GM18520 (cell line): ENCODE data around the gene GALNT10.
A peak's percentile ranks its signal among the peaks of the same experiment; 100 is the strongest.

Source experiments
- ATAC-seq: cut with Tn5 transposase; IDR thresholded peaks from one replicate; pipeline ENCODE4 v1.9.1; 2021; ENCODE audit not compliant: unreplicated experiment

Gene GALNT10

GRCh38 chr5:154264549-154265196 lies 74.1 kb downstream of the GALNT10 start:
- no peak for ATAC-seq

- ATAC-seq: no peak
These were observed 74.8 kb downstream of the GALNT10 start for GRCh38 chr5:154265197-154265773.

DNA sequence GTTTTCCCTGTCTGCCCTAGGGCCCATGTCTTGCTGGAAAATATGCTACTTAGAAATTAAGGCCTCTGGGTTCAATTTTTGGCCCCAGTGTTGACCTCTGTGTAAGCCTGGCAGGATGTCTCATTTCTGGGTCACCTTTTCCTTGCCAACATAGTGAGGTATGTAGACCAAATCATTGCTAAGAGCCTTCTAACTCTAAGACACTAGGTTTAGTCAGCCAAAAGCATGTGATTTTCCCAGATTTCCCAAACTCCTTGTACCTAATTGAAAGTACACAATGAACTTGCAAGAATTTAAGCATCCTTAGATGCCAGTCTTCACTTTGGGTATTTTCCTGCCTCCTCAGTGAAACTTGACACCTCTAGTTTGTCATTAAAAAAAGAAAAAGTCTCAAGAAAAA lies 77.0 kb downstream of the GALNT10 start:
- ATAC-seq: no peak

- ATAC-seq: no peak
These were observed 77.5 kb downstream of the GALNT10 start for GRCh38 chr5:154268073-154268472.

GRCh38 chr5:154269414-154269813 lies 78.9 kb downstream of the GALNT10 start:
- no peak for ATAC-seq

GRCh38 chr5:154271466-154271865 lies 80.9 kb downstream of the GALNT10 start:
- ATAC-seq: no peak

DNA sequence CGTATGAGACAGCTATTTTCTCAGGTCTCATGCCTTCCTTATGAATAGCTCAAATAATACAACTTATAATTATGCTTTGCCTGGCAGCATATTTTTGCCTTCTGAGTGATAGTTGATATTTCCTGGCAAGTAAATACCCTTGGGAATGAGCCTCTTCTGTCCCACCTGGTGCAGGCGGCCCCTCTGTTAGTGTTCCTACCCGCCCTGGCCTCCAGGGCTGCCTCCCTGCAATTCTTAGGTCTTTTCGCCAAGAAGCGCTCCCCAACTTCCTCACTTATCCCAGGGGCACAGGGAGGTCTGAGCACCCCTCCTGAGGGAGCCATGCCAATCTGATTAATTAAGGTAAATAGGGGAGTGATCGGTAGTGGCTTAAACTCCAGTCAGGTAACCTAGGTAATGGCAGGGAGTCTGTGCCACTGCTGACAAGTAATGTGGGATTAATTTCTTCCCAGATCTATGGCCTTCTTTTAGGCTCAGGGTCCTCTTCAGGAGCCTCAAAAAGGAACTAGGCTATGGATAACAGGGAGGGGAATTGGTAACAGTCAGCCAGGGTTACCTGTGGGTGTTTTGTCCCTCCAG lies 81.5 kb downstream of the GALNT10 start:
- ATAC-seq: no peak

DNA sequence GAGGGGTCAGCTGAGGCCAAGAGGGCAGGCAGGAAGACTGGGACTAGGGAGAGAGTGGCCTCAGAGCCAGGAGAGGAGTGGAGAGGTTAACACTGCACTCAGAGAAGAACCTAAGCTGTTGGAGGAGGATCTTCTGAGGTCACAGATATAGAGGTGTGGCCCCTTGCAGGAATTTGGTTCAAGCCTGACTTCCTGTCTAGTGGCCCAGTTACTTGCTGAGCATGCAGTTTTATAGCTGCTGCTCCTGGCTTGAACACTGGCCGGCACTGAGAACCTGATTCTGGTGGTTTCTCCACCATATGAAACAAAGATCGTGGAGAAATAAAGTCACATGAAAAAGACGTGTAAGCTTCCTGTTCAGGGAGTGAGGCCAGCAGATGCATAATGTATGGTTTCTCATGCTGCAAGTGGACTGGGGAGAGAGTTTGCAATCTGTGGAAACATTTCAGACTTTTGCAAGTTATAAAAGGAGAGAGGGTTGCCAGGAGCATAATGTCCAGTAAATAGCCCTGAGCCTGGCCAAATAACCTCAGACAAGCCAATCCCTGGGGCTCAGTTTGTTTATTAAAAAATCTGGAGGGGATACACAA lies 82.6 kb downstream of the GALNT10 start:
- ATAC-seq: no peak

- ATAC-seq: no peak
These were observed 83.7 kb downstream of the GALNT10 start for GRCh38 chr5:154273963-154274827.

- no peak for ATAC-seq
These were observed 84.3 kb downstream of the GALNT10 start for GRCh38 chr5:154274828-154275185.

DNA sequence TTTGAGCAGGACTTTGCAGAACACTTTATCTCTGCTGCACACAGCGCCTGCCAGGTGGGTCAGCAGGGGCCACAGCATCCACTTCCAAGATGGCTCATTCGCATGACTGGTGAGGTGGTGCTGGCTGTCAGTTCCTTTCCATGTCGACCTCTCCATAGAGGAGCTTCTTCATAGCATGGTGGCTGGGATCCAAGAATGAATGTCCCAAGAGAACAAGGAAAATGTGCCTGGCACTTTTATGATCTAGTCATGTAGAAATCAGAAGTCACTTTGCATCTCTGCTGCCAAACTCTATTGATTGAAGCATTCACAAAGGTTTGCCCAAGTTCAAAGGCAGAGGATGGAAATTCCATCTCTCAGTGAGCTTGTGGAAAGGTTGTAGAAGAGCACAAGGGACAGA lies 85.0 kb downstream of the GALNT10 start:
- no peak for ATAC-seq

GRCh38 chr5:154276261-154276972 lies 85.9 kb downstream of the GALNT10 start:
- ATAC-seq: no peak

GRCh38 chr5:154276973-154277331 lies 86.4 kb downstream of the GALNT10 start:
- no peak for ATAC-seq

- ATAC-seq: no peak
These were observed 87.0 kb downstream of the GALNT10 start for GRCh38 chr5:154277499-154277898.

DNA sequence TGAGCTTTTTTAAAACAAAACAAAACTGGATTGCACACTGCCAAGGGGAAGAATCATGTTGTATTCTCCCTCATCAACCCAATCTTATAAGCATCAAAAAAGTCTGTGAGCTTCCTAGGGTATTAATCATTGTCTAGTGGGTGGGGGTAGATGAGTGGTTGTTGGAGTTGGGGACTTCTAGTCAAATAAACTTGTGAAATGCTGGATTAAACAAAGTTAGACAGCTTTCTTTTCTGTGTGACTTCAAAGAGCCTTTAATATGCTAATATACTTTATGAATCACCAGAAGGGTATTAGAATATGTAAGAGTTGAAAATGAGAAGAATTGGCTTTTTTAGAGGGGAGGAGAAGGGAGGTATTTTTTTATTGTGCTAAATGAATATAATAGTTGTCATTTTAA lies 87.7 kb downstream of the GALNT10 start:
- ATAC-seq: no peak

- ATAC-seq: peak; percentile 52
These were observed 88.4 kb downstream of the GALNT10 start for GRCh38 chr5:154278908-154279307.

DNA sequence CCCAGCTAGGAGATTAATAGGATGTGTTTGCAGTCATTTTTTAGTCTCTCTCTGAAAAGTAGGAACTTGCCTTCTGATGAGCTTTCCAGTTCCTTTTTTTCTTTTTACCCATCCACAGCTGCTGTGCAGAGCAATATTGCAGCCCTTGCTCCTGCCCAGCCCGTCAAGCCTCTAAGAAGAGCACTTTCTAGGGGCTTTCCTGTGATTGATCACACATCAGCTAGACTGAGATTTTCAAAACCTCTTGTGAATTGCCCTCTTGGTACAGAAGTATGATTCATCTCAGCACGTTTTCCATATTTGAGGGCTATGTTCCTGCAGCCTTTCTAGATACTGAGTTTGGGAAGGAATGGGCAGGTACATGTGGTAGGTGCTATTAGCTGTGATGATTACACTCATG lies 93.9 kb downstream of the GALNT10 start:
- ATAC-seq: peak; percentile 94

DNA sequence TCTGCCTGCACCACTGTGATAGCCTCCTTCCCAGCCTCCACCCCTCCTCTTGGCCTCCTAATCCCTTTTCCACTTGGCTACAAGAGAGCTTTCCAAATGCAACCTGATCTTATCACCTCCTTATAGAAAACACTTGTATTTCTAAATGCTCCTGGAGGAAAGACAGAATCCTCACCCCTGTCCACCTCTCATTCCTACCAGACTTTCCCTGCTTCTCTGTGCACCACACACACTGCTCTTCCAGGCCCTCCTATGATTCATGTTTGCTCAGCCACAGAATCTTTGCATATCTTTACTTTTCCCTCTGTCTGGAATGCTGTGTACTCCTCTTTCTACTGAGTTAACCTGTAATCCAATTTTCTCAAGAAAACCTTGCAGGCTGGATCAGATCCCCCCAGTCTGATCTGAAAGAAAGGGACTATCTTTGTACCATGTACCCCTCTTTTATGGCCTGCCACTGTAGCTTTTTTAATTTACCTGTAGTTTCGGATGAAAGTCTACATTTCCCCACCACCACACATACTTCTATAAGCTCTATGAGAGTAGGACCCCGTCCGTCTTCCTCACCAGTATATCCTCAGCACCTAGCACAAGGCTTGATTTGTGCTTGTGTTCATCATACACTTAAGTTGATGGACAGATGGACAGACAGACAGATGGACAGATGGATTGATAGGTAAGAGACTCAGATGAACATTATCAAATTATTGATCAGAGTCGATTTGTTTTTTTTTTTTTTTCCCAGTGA lies 95.3 kb downstream of the GALNT10 start:
- no peak for ATAC-seq

DNA sequence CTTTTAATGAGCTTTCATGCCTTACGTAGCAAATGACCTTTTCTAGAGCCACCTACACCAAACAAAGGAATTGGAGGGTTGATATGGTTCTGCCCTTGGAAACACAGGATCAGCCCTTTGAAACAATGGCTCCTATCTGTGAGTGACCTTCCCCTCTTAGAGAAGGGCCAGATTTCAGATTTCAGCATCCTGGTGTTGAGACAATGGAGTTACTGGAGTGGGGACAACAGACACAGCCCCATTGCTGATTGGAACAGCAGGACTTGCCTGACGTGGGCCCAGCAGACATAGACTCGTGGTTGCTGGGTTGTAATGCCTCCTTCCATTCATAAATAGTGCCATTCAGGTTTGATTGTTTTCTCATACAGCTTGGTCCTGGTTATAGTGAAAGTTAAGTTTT lies 96.0 kb downstream of the GALNT10 start:
- ATAC-seq: no peak

DNA sequence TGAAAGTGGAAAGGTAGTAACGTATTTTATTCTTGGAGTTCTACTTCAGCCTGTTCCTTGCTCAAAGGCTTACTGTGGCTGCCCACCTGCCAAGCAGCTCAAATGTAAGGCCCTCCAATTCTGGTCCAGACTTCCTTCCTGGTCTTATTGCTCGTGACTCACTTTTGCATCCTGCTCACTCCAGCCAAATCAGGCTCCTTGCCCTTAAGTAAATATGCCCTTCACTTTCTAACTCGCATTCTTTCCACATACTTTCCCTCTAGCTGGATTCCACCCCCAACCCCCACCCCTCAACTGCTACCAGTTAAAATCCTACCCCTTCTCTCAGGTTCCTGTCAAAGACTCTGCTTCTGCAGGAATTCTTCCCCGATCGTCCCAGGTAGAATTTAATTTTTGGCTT lies 96.6 kb downstream of the GALNT10 start:
- no peak for ATAC-seq
